ENCODE measurements around the gene CCDC39. TPM values are rescaled to one million over a fixed set of nuclear protein-coding genes. Genes with fewer than 3 reads are reported as not detected.

Gene CCDC39
- polyA plus RNA-seq, 3 donors: not detected

- Mint-ChIP-seq H3K27ac (no peak overlapping the region), H3K4me1 (no peaks in the 10 kb centered on the region), H3K36me3 (no peaks in the 10 kb centered on the region), H3K4me3 (no peak overlapping the region), H3K9me3 (peaks cover 0 to 2% (median 0%) of the 10 kb centered on the region in 7 donors), H3K27me3 (ENCODE audit: low read depth in 3 of 3) (peaks cover 0 to 3% (median 0%) of the 10 kb centered on the region in 3 donors)
- no CpG with 5 or more reads among the region's 2 CpGs for WGBS (ENCODE audit: insufficient coverage)
- Histone ChIP-seq H3K4me2 (replicated peaks; ENCODE audit: extremely low read depth, low read length, poor library complexity, severe bottlenecking) (no peak overlapping the region), H3K27ac (ENCODE audit: low read depth in 1 of 2, low read length in 2 of 2) (no peak overlapping the region), H4K20me1 (ENCODE audit: insufficient read depth, low read length) (no peaks in the 10 kb centered on the region), H3K9ac (ENCODE audit: insufficient read depth, low read length, poor library complexity, severe bottlenecking) (no peak overlapping the region), H3K79me2 (ENCODE audit: insufficient read depth, low read length) (no peaks in the 10 kb centered on the region), H3K9me3 (replicated peaks in 1 of 2; ENCODE audit: control insufficient read depth in 1 of 2, insufficient read depth in 1 of 2, low read length in 2 of 2) (no peaks in the 10 kb centered on the region), H2AFZ (ENCODE audit: insufficient read depth, low read depth, low read length, poor library complexity, severe bottlenecking) (no peak overlapping the region), H3K36me3 (replicated peaks in 1 of 2; ENCODE audit: control insufficient read depth in 1 of 2, insufficient read depth in 2 of 2, low read length in 2 of 2) (no peaks in the 10 kb centered on the region), H3K4me3 (replicated peaks in 1 of 3; ENCODE audit: low read depth in 2 of 3, low read length in 3 of 3) (no peak overlapping the region), H3K27me3 (ENCODE audit: control insufficient read depth in 2 of 2, insufficient read depth in 2 of 2, low read length in 2 of 2) (no peaks in the 10 kb centered on the region), H3K4me1 (ENCODE audit: control insufficient read depth in 1 of 2, insufficient read depth in 2 of 2, low read length in 2 of 2) (no peaks in the 10 kb centered on the region)
- no peak for DNase-seq
- intact Hi-C loops (cut with micrococcal nuclease): no loop called here
- TF ChIP-seq CTCF (IDR thresholded peaks at IDR 0.05): no peak
Measured at GRCh38 chr3:180707896-180708295, 28.6 kb upstream of the CCDC39 start.

GRCh38 chr3:180705619-180706018, 26.3 kb upstream of the CCDC39 start:
- Histone ChIP-seq H3K79me2 (ENCODE audit: insufficient read depth, low read length) (no peaks in the 10 kb centered on the region), H3K27me3 (ENCODE audit: control insufficient read depth in 2 of 2, insufficient read depth in 2 of 2, low read length in 2 of 2) (no peaks in the 10 kb centered on the region), H3K27ac (ENCODE audit: low read depth in 1 of 2, low read length in 2 of 2) (no peak overlapping the region), H3K4me1 (ENCODE audit: control insufficient read depth in 1 of 2, insufficient read depth in 2 of 2, low read length in 2 of 2) (no peaks in the 10 kb centered on the region), H4K20me1 (ENCODE audit: insufficient read depth, low read length) (no peaks in the 10 kb centered on the region), H3K4me3 (replicated peaks in 1 of 3; ENCODE audit: low read depth in 2 of 3, low read length in 3 of 3) (no peak overlapping the region), H3K9ac (ENCODE audit: insufficient read depth, low read length, poor library complexity, severe bottlenecking) (no peak overlapping the region), H3K9me3 (replicated peaks in 1 of 2; ENCODE audit: control insufficient read depth in 1 of 2, insufficient read depth in 1 of 2, low read length in 2 of 2) (no peaks in the 10 kb centered on the region), H2AFZ (ENCODE audit: insufficient read depth, low read depth, low read length, poor library complexity, severe bottlenecking) (no peak overlapping the region), H3K36me3 (replicated peaks in 1 of 2; ENCODE audit: control insufficient read depth in 1 of 2, insufficient read depth in 2 of 2, low read length in 2 of 2) (no peaks in the 10 kb centered on the region), H3K4me2 (replicated peaks; ENCODE audit: extremely low read depth, low read length, poor library complexity, severe bottlenecking) (no peak overlapping the region)
- no peaks in the 10 kb centered on the region for H3K36me3 Mint-ChIP-seq
- TF ChIP-seq CTCF (IDR thresholded peaks at IDR 0.05): no peak
- intact Hi-C loops (cut with micrococcal nuclease): no loop called here
- WGBS (ENCODE audit: insufficient coverage): 15% methylated on average over 4 of the region's 4 CpGs
- peaks cover 0 to 3% (median 0%) of the 10 kb centered on the region in 3 donors for H3K27me3 Mint-ChIP-seq (ENCODE audit: low read depth in 3 of 3)
- no peaks in the 10 kb centered on the region for H3K4me1 Mint-ChIP-seq
- peak overlapping the region in 1 of 7 donors; percentile 36 for H3K27ac Mint-ChIP-seq
- no peak for DNase-seq
- no peak overlapping the region for H3K4me3 Mint-ChIP-seq
- H3K9me3 Mint-ChIP-seq: peaks cover 0 to 4% (median 0%) of the 10 kb centered on the region in 7 donors

Measured in CD14-positive monocyte (primary cell).